Esophagus squamous epithelium (tissue), 5 donors: ENCODE data around the gene EIF5AL1. TPM values are rescaled to one million over a fixed set of nuclear protein-coding genes. Genes with fewer than 3 reads are reported as not detected.
"Not testable (repeated sequence)": the region's sequence is repeated elsewhere in the genome, so short reads cannot be mapped to it uniquely, and the experiment has no call there.

Source experiments
- DNase-seq: peaks from one replicate; lab custom pipeline; 2025; lab: John Stamatoyannopoulos, UW
- H3K27ac ChIP-seq, 4 donors: fragments of 200-600 bp; sonication (generic); one replicate each; pipeline ENCODE4 v1.5.1; 2016 to 2019; ENCODE audit warnings: mild to moderate bottlenecking in 1 of 4
- H3K27me3 ChIP-seq, 4 donors: fragments of 200-600 bp; sonication (generic); 1 replicate in 3 of 4; 2 replicates in 1 of 4; pipeline versions ENCODE4 v1.5.1 to v1.6.0; 2017 to 2021; ENCODE audit warnings: antibody characterized with exemption in 1 of 4
- H3K36me3 ChIP-seq, 3 donors: fragments of 200-600 bp; sonication (generic); one replicate each; pipeline ENCODE4 v1.5.1; 2016 to 2019
- H3K4me1 ChIP-seq, 3 donors: fragments of 200-600 bp; sonication (generic); one replicate each; pipeline ENCODE4 v1.5.1; 2017 to 2019
- H3K4me3 ChIP-seq, 4 donors: fragments of 200-600 bp; sonication (generic); 1 replicate in 3 of 4; 2 replicates in 1 of 4; pipeline ENCODE4 v1.5.1; 2016 to 2019; ENCODE audit warnings: mild to moderate bottlenecking in 2 of 4, moderate library complexity in 1 of 4
- H3K9me3 ChIP-seq, 3 donors: fragments of 200-600 bp; sonication (generic); one replicate each; pipeline ENCODE4 v1.5.1; 2016 to 2019
- POLR2A ChIP-seq, 4 donors: fragments of 450-650 bp; IDR thresholded peaks; one replicate each; pipeline ENCODE4 v1.6.1; 2017; ENCODE audit warnings: antibody characterized with exemption in 4 of 4, mild to moderate bottlenecking in 4 of 4, moderate library complexity in 3 of 4
- WGBS, 2 donors: methylation state at CpG; one replicate each; pipeline ENCODE4 v1.1.5; 2018; 5-methylcytosine and 5-hydroxymethylcytosine counted together
- intact Hi-C: fragments of 100-400 bp; cut with DNase I; formaldehyde crosslinking; loops from one replicate; pipeline ENCODE4 v1.15.0; 2022
- total RNA-seq, 4 donors: library from RNA; depleted of rRNA; stranded (reverse); fragments of >200 nt; gene quantifications; one replicate each; pipeline ENCODE4 v1.1.0, GENCODE V29; 2016
- TF ChIP-seq, protein P1 (sequence below), 6 experiments: fragments of 450-650 bp in 4 of 6; fragments of 200-600 bp in 2 of 6; sonication (generic) in 2 of 6; IDR thresholded peaks; one replicate each; pipeline ENCODE4 v1.5.1; 2016 to 2019; ENCODE audit warnings: antibody characterized with exemption in 6 of 6, mild to moderate bottlenecking in 4 of 6, moderate library complexity in 4 of 6
- donor health status: DM: yes; HTN: yes; CAD: no.

Gene EIF5AL1
- under 1 TPM; 0.32 to 0.70 (median 0.42) TPM for total RNA-seq

- intact Hi-C loops, result not testable (repeated sequence)
Measured at GRCh38 chr10:79511891-79512583, at the start of gene EIF5AL1. EIF5AL1 (plus strand) TSS chr10:79512533; CDS start chr10:79512650, 117 bp downstream.

DNA sequence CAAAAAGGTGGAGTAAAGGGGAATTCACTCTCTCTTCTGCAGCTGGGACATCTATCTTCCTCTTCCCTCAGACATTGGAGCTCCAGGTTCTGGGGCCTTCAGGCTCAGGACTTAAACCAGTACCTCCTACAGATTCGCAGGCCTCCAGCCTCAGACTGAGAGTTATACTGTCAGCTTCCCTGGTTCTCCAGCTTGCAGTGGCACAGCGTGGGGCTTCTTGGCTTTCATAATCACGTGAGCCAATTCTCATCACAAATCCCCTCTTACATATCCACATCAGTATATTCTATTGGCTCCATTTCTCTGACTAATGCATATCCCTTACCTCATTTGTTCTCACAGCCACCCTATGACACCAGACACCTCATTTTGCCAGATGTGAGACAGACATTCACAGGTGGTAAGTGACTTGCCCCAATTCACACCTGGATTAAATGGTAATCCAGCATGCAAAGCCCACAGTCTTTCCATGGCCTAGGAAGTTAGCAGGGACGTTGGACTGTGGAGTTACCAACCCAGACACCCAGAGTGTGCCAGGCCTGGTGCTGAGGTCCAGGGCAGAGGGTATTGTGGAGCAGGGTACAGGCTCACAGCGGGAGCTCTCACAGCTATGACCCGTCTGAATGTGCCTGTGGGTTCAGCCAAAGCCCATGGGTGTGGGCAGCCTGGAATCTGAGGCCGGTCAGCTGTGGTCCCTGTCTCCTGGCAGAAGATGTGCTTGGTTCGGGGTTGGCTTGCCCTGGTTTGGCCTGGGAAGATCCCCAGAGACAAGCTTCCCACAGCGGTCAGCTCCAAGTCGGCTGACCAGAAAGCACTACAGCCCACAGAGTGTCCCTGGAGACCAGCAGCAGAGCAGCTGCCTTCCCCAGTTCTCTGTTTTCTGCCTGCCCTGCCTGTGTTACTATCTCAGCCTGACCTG, 48.5 kb upstream of the EIF5AL1 start:
- Histone ChIP-seq H3K9me3 (no peaks in the 10 kb centered on the region), H3K4me3 (no peak overlapping the region), H3K27ac (peak overlapping the region in 1 of 4 donors; percentile 21), H3K4me1 (peaks cover 0 to 30% (median 4%) of the 10 kb centered on the region in 3 donors), H3K27me3 (no peaks in the 10 kb centered on the region), H3K36me3 (no peaks in the 10 kb centered on the region)
- 73 to 87% methylated on average over 6 of the region's 10 CpGs for WGBS, 2 donors
- intact Hi-C loops, result no loop called here
- DNase-seq, result no peak
- TF ChIP-seq POLR2A (IDR thresholded peaks at IDR 0.05), result no peak
- TF ChIP-seq, protein P1, sequence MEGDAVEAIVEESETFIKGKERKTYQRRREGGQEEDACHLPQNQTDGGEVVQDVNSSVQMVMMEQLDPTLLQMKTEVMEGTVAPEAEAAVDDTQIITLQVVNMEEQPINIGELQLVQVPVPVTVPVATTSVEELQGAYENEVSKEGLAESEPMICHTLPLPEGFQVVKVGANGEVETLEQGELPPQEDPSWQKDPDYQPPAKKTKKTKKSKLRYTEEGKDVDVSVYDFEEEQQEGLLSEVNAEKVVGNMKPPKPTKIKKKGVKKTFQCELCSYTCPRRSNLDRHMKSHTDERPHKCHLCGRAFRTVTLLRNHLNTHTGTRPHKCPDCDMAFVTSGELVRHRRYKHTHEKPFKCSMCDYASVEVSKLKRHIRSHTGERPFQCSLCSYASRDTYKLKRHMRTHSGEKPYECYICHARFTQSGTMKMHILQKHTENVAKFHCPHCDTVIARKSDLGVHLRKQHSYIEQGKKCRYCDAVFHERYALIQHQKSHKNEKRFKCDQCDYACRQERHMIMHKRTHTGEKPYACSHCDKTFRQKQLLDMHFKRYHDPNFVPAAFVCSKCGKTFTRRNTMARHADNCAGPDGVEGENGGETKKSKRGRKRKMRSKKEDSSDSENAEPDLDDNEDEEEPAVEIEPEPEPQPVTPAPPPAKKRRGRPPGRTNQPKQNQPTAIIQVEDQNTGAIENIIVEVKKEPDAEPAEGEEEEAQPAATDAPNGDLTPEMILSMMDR (IDR thresholded peaks at IDR 0.05), result no peak

More at GRCh38 chr10:79511891-79512583, at the start of gene EIF5AL1:
- peaks cover 0 to 11% (median 0%) of the 10 kb centered on the region in 4 donors for H3K27me3 ChIP-seq
- not testable (repeated sequence) for H3K9me3 ChIP-seq, H3K27ac ChIP-seq, H3K4me1 ChIP-seq, H3K36me3 ChIP-seq, DNase-seq, H3K4me3 ChIP-seq
- WGBS, 2 donors, result 69 to 82% methylated on average over 4 to 10 of the region's 17 CpGs

DNA sequence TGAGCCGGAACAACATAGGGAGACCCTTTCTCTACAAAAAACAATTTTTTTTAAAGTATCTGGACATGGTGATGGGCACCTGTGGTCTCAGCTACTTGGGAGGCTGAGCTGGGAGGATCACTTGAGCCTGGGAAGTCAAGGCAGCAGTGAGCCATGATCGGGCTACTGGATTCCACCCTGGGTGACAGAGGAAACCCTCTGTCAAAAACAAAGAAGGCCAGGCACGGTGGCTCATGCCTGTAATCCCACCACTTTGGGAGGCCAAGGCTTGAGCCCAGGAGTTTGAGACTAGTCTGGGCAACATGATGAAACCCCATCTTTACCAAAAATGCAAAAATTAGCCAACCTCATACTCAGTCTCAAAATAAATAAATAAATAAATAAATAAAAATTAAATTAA, 47.0 kb upstream of the EIF5AL1 start:
- Histone ChIP-seq H3K4me1 (peaks cover 0 to 32% (median 4%) of the 10 kb centered on the region in 3 donors), H3K4me3 (no peak overlapping the region), H3K27me3 (no peaks in the 10 kb centered on the region), H3K36me3 (no peaks in the 10 kb centered on the region), H3K9me3 (no peaks in the 10 kb centered on the region), H3K27ac (no peak overlapping the region)
- WGBS, 2 donors, result 85 to 92% methylated on average over 3 of the region's 3 CpGs
- TF ChIP-seq, protein P1 (IDR thresholded peaks at IDR 0.05), result no peak
- TF ChIP-seq POLR2A (IDR thresholded peaks at IDR 0.05), result no peak
- no peak for DNase-seq
- intact Hi-C loops, result loop anchor here (5.0 kb wide), 1 partner anchor 93 kb away; no protein-coding TSS in a partner anchor

DNA sequence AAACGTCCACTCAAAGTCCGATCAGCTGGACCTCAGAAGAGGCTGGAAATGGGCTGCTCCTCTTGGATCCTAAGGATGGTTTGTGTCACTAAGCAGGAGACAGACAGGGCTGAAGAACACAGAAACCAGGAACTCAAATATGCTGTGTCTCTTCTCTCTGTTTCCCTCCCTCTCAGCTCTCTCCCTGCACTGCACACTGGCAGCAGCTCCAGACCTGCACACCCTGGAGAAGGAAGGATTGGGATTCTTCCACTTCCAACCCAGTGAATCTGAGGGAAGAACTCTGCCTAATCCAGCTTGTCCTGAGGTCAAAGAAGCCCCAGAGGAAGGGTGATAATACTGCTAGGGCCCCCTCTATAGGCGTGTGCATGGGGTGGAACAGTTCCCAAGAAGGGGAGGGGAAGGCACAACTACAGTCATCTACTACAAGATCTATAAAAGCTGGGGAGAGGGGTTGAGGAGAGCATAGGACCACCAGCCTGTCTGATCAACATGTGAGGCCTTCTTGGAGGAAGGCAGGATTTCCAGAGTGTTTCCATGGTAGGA, 44.2 kb upstream of the EIF5AL1 start:
- TF ChIP-seq, protein P1 (IDR thresholded peaks at IDR 0.05), result no peak
- no peak for TF ChIP-seq POLR2A (IDR thresholded peaks at IDR 0.05)
- Histone ChIP-seq H3K9me3 (no peaks in the 10 kb centered on the region), H3K27me3 (no peaks in the 10 kb centered on the region), H3K4me3 (no peak overlapping the region), H3K36me3 (no peaks in the 10 kb centered on the region), H3K27ac (peak overlapping the region in 3 of 4 donors; percentile 21 to 46 (median 44)), H3K4me1 (peaks cover 0 to 33% (median 4%) of the 10 kb centered on the region in 3 donors)
- 64 to 83% methylated on average over 3 of the region's 3 CpGs for WGBS, 2 donors
- intact Hi-C loops, result loop anchor here (5.0 kb wide), 1 partner anchor 96 kb away; no protein-coding TSS in a partner anchor
- no peak for DNase-seq

- no peaks in the 10 kb centered on the region for H3K9me3 ChIP-seq
- intact Hi-C loops, result loop anchor here (5.0 kb wide), 1 partner anchor 97 kb away; no protein-coding TSS in a partner anchor
- 70 to 72% methylated on average over 3 to 5 of the region's 6 CpGs for WGBS, 2 donors
- TF ChIP-seq, protein P1 (IDR thresholded peaks at IDR 0.05), result no peak
- no peak for TF ChIP-seq POLR2A (IDR thresholded peaks at IDR 0.05)
- H3K36me3 ChIP-seq, result no peaks in the 10 kb centered on the region
- no peak overlapping the region for H3K4me3 ChIP-seq
- DNase-seq, result no peak
- peaks cover 0 to 33% (median 4%) of the 10 kb centered on the region in 3 donors for H3K4me1 ChIP-seq
- no peaks in the 10 kb centered on the region for H3K27me3 ChIP-seq
- peak overlapping the region in 1 of 4 donors; percentile 46 for H3K27ac ChIP-seq
Measured at GRCh38 chr10:79468841-79469585, 43.3 kb upstream of the EIF5AL1 start.
